ENCODE results near the gene ATP6AP1.
"Not testable (repeated sequence)": the region's sequence is repeated elsewhere in the genome, so short reads cannot be mapped to it uniquely, and the experiment has no call there.

Gene ATP6AP1

DNA sequence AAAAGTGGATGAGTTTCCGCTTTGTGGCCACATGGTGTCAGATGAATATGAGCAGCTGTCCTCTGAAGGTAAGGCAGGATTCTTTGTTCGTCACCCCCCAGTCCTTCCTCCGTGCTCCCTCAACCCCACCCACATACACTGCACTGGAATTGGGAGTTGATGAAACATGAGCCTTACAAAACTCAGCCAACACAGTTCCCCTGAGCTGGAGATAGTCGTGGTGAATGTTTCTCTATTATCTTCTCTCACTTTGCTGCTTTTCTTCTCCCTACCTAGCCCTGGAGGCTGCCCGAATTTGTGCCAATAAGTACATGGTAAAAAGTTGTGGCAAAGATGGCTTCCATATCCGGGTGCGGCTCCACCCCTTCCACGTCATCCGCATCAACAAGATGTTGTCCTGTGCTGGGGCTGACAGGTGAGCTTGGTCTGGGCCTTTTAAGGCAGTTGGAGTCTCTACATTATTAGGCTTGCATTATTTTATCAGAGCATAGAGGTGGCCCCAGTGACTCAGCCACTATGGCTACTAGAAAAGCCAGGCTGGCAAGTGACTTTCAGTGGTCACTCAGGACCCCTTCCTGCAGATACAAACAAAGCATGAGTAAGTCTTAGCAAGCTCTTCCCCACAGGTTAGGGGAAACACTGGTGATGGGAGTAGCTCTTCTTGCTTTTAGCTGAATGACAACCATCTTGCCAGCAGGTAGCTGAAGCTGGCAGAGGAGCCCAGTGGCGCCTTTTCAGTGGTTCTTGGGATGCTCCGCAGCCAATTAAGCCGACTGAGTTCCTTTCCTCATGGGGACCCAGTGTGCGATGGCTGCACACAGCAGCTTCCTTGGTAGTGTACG lies 28.7 kb upstream of the ATP6AP1 start:
- DNase-seq = no peak

DNA sequence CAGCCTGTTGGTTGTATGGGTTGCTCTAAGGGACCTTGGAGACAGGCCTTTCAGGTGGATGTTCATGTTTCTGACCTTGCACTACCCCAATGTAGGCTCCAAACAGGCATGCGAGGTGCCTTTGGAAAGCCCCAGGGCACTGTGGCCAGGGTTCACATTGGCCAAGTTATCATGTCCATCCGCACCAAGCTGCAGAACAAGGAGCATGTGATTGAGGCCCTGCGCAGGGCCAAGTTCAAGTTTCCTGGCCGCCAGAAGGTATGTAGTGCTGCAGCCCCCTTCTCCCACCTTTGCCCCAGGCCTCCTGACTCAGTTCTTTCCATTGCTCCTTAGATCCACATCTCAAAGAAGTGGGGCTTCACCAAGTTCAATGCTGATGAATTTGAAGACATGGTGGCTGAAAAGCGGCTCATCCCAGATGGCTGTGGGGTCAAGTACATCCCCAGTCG lies 28.1 kb upstream of the ATP6AP1 start:
- DNase-seq = not testable (repeated sequence)

DNA sequence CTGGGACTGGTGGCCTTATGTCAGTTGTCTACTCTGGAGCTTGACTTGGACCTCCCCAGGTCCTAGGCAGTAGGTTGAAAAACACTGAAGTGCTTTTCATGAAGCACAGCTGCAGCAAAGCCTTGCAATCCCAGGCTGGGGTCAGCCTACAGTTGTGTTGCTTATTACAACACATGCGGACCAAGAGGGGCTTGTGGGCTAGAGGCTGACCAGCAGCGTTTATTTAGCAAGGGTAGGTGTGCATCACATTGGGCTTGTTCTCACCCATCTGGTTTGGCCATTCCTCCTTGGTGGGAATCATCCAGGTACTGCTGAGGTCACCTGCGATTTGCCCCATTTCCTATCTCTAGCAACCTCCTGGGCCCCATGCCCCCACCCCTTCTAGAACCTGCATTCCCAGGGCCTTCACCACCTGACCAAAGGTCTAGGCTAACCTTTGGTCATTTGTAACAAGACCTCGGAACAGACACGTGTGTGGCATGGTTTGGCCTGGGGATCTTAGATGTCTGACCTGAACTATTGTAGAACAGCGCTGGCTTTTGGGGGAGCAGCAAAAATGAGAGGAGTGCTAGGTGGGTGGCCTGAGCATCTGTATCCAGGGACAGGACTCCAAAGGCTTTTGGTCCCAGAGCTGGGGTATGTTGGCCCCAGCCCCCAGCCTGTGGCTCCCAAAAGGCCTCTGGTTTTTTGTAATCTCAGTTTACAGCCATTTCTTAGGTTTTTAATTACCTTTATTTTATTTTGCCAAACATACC lies 27.3 kb upstream of the ATP6AP1 start:
- no peak for DNase-seq

GRCh38 chrX:154401918-154402621 lies 26.4 kb upstream of the ATP6AP1 start:
- DNase-seq = no peak

- no peak for DNase-seq
Observed at GRCh38 chrX:154402622-154403127, 25.8 kb upstream of the ATP6AP1 start.

- no peak for DNase-seq
Observed at GRCh38 chrX:154403192-154403591, 25.3 kb upstream of the ATP6AP1 start.

DNA sequence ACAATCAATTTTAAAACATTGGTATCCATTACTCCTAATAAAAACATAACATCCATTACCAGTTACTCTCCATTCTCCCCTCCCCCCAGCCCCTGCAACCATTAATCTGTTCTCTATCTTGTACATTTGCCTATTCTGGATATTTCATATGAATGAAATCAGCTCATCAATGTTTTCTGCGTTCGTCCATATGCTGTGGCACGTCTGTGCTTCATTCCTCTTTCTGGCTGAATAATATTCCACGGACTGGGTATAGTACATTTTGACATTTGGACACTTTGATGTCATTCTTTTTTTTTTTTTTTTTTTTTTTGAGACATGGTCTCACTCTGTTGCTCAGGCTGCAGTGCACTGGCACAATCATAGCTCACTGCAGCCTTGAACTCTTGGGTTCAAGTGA lies 24.6 kb upstream of the ATP6AP1 start:
- DNase-seq = no peak

GRCh38 chrX:154404625-154405192 lies 23.8 kb upstream of the ATP6AP1 start:
- DNase-seq = no peak

- DNase-seq = no peak
Observed at GRCh38 chrX:154408659-154409221, 19.7 kb upstream of the ATP6AP1 start.

DNA sequence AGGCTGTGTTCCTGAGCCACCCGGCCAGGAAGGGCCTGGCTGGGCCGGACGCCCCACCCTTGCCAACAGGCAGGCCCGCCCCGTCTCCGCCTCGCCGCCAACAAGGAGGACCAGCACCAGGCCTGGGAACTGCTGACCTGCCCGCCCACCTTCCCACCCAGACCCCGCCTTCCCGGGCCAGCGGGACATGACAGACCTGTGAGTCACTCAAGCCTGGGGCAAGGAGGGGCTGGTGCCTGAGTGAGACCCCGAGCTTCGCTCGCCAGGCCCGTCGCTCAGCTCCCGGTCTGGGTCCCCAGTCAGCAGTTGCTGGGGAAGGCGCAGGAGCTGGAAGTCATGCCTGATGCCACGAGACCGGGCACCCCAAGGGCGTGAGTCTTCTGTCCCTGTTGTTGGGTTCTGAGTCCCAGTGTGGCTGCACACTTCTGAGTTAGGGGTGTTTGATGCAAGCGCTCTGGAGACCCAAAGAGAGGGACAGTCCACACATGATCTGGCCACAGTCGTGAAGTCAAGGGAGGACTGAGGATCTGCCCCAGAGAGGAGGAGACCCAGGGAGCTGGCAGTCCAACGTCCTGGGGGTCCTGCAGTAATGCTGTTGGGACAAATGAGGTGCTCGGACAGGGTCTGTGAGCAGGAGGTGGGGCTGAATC lies 19.1 kb upstream of the ATP6AP1 start, which contains the start of gene DNASE1L1:
DNASE1L1 (minus strand) TSS at position 33 of the 650 bp plus-strand sequence. CDS start 3,686 bp downstream, outside the sequence.
- DNase-seq = no peak

DNA sequence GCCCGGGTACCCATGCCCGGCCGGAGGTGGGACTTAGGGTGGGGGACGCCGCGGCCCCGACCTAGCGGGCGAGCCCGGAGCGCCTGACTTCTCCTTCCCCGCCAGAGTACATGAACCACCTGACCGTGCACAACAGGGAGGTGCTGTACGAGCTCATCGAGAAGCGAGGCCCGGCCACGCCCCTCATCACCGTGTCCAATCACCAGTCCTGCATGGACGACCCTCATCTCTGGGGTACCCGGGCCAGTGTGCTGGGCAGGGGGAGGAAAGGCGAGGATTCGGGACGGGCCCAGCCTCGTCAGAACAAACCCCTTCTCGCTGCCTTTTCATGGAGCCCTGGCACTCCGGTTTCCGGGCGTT lies 16.5 kb upstream of the ATP6AP1 start:
- peak; percentile 21 for DNase-seq

GRCh38 chrX:154412468-154412867 lies 16.0 kb upstream of the ATP6AP1 start:
- DNase-seq = no peak

DNA sequence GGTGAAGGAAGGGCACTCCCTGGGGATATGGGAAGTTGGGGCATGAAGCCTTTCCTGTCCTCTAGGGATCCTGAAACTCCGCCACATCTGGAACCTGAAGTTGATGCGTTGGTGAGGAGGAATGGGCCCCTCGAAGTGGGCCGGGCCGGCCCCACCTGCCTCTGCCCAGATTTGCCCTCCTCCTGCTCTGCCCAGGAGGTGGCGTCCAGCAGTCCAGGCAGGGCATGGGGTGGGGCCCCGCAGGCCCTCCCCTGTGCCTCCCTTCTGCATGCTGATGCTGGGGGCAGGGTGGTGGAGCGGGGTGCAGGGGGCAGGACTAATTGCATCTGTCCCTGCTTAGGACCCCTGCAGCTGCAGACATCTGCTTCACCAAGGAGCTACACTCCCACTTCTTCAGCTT lies 15.3 kb upstream of the ATP6AP1 start:
- no peak for DNase-seq

- no peak for DNase-seq
Observed at GRCh38 chrX:154417157-154417556, 11.3 kb upstream of the ATP6AP1 start.

- no peak for DNase-seq
Observed at GRCh38 chrX:154419189-154419588, 9.3 kb upstream of the ATP6AP1 start.

GRCh38 chrX:154419688-154420401 lies 8.6 kb upstream of the ATP6AP1 start:
- DNase-seq = no peak

DNA sequence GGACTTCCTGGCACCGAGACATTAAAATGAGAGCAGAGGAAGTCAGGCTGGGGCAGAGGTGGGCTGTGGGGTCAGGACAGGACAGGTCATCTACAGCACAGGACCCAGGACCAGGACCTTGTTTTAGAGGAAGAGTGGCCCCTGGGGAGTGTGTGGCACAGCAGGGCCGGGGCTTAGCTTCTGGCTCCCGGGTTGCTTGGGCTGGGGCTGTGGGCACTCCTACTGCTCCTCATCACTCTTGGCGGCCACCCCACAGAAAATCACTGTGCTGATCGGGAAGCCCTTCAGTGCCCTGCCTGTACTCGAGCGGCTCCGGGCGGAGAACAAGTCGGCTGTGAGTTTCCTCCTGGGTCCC lies 8.1 kb upstream of the ATP6AP1 start:
- DNase-seq = no peak

- DNase-seq = no peak
Observed at GRCh38 chrX:154426916-154427770, 1.3 kb upstream of the ATP6AP1 start.

GRCh38 chrX:154429711-154430110 lies 1.2 kb downstream of the ATP6AP1 start:
- DNase-seq = no peak

- no peak for DNase-seq
Observed at GRCh38 chrX:154430479-154430878, 2.0 kb downstream of the ATP6AP1 start.
